ENCODE data around the gene ITPR3.

The ITPR3 gene

DNA sequence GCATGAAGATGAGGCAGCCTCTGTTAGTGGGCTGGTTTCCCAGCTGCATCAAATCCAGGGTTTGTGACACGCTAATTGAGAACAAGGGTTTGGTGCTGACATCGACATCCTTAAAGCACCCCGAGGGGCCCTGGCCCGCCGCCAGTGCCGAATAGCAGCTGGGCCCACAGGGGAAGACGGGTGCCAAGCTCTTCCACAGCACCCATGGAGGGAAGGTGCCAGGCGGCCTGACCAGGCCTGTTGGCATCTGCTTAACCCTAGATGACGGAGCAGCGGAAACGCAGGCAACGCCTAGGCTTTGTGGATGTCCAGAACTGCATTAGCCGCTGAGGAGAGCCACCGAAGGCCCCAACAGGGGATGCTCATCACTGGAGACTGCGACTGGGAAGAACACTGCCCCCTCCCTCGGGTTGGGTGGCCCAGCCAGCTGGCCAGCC, 74.3 kb downstream of the ITPR3 start:
- in situ Hi-C loops (cut with MboI; ENCODE audit: low sequenced_read_pairs), result no loop called here

GRCh38 chr6:33696076-33696475, 75.0 kb downstream of the ITPR3 start:
- in situ Hi-C loops (cut with MboI; ENCODE audit: low sequenced_read_pairs), result no loop called here

DNA sequence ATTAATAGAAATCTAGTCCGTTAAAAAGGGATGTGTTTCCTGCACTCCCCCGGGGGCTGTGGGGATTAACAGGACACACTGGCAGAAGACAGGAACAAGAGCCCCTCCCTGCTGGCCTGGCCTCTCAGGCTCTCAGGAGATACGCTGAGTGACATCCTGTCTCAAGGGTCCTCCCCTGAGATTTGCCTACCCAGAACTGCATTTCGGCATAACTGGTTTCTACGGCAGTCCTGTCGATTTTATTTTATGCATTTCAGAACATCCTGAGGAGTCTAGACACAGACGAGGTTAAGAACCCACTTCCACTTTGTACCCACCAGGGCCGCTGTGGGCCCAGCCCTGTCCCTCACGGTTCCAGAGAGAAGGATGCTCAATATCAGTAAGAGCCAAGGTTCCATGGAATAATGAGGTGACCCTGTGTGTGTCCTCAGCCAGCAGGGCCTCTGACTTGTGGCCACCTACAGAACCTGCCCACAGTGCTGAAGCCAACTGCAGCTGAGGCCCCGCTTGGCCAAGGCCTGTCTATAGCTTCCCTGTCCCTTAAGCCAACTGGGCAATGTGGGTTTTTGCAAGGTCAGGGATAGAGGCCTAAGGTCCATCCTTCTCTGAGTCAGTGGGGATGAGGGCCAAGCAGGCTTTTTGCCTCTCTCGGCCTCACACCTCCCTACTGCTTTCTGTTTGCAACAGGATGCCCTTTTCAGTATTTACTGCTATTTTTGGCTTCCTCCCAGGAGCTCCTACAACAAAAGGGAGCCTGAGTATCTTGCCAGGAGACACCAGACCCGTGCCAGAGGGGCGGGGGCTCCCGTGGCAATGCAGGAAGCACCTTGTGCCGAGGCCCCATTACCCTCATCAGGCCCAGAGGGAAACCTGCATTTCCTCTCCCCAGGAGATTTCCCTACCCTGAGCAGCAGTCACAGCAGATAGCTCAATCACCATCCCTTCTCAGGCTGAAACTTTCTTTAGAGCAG, 75.7 kb downstream of the ITPR3 start:
- in situ Hi-C loops (cut with MboI; ENCODE audit: low sequenced_read_pairs), result no loop called here

GRCh38 chr6:33697845-33698244, 76.7 kb downstream of the ITPR3 start:
- in situ Hi-C loops (cut with MboI; ENCODE audit: low sequenced_read_pairs), result no loop called here

- in situ Hi-C loops (cut with MboI; ENCODE audit: low sequenced_read_pairs), result no loop called here
Measured at GRCh38 chr6:33698494-33698893, 77.4 kb downstream of the ITPR3 start.

DNA sequence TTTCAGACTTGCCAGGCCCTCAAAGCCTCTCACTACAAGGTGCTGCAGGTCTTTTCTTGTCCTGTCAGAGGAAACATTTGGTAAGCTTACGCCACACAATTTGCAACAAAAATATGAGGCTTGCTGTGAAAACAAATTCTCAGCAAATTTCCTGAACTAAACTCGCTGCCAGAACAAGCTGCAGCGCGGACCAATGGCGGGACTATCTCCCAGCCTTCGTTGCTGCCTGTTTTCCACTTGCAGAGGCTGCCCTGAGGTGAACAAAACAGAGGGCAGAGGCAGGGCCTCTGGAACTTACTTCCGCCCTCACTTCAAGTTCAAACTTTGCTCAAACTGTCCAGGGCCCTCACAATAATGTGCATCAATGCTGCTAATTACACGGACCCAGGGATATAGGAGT, 78.0 kb downstream of the ITPR3 start:
- in situ Hi-C loops (cut with MboI; ENCODE audit: low sequenced_read_pairs), result no loop called here

- in situ Hi-C loops (cut with MboI; ENCODE audit: low sequenced_read_pairs), result loop anchor here (10.0 kb wide), 1 partner anchor 115 kb away; the partner anchor contains the start of gene BAK1
Measured at GRCh38 chr6:33699739-33700138, 78.6 kb downstream of the ITPR3 start.

- in situ Hi-C loops (cut with MboI; ENCODE audit: low sequenced_read_pairs), result loop anchor here (10.0 kb wide), 1 partner anchor 116 kb away; the partner anchor contains the start of gene BAK1
Measured at GRCh38 chr6:33700391-33701050, 79.4 kb downstream of the ITPR3 start.

DNA sequence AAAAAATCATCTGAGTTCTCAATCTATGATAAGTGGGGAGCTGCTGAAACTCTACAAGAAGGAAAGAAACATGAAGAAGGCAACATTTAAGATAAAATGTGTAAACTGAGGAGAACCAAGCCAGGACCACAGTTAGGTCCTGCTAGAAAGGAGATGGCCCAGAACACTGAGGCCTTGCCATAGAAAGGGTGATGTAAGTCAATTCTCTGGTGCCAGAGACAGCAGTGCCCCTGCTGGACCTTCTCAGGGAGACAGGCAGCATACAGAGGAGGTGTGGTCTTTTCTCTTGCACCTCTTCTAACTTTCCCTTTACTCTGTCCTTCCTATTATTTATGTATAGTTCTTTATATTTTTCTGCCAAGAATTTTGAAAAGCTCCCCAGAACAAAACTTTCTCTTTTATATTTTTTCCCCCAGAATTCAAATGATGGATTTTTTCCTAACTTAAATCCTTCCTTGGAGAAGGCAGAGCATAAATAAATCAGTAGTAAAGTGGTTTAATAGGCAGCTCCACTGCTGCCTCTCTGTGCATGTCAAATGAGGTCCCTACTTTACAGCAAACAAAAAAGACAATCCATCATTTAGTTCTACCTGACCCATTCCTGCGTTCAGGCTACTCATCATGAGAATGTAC, 81.3 kb downstream of the ITPR3 start:
- in situ Hi-C loops (cut with MboI; ENCODE audit: low sequenced_read_pairs), result loop anchor here (10.0 kb wide), 1 partner anchor 118 kb away; the partner anchor contains the start of gene BAK1

DNA sequence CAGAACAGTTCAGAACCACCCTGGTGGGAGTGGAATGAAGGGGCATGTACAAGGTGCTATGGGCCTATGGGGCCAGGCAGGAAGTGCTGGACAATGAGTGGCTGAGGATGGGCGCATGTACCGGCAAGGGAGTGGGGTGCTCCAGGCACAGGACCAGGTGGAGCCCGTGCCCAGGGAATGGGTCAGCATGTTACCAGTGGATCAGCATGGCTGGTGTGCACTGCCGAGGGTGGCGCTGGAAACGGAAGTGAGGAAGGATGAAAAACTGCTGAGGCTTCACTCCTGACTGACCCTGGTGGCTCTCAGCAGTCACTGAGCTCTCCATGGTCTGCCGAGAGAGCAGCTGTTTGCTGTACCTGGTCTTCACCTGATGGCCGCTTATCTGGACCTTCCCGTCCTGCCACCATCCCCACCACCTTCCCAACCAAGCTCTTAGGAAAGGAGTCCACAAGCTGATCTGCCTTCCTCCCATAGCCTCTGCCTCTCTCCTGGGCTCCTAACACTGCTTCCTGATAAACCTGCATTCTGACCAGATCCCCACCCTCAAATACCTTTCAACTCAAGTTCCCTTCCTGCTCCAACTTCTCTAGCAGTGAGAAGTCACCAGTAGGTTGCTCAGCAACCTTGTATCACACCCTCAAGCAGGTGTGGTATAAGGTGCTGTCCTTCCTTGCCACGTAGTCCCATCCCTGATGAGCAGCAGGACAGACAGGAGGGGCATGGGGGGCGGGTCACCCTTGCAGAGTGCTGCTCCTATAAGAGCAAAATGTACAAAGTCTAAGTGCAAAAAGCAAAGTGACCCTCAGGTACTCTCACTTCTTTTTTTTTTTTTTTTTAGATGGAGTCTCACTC, 83.3 kb downstream of the ITPR3 start:
- in situ Hi-C loops (cut with MboI; ENCODE audit: low sequenced_read_pairs), result loop anchor here (10.0 kb wide), 1 partner anchor 120 kb away; the partner anchor contains the start of gene BAK1

GRCh38 chr6:33705268-33705885, 84.3 kb downstream of the ITPR3 start:
- in situ Hi-C loops (cut with MboI; ENCODE audit: low sequenced_read_pairs), result loop anchor here (10.0 kb wide), 1 partner anchor 121 kb away; the partner anchor contains the start of gene BAK1

- in situ Hi-C loops (cut with MboI; ENCODE audit: low sequenced_read_pairs), result loop anchor here (10.0 kb wide), 1 partner anchor 121 kb away; the partner anchor contains the start of gene BAK1
Measured at GRCh38 chr6:33705955-33706725, 85.0 kb downstream of the ITPR3 start.

DNA sequence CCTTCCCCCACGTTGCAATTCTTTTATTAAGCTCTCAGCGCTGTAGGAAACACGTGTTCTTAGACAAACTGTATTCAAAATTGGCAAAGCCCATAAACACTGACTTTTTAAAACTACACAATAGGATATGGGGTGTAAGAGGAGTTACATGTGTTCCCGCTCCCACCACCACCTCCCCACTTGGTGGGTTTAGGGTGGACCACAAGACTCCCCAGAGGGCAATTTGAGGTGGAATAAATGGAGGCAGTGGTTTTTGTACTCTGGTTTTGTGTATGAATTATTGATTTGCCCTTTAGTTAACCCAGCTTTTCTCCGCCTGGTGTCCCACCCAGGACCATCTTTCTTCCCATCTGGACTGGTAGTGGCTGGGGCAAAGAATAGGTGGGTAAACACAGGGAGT, 86.6 kb downstream of the ITPR3 start:
- in situ Hi-C loops (cut with MboI; ENCODE audit: low sequenced_read_pairs), result loop anchor here (10.0 kb wide), 1 partner anchor 123 kb away; the partner anchor contains the start of gene BAK1

DNA sequence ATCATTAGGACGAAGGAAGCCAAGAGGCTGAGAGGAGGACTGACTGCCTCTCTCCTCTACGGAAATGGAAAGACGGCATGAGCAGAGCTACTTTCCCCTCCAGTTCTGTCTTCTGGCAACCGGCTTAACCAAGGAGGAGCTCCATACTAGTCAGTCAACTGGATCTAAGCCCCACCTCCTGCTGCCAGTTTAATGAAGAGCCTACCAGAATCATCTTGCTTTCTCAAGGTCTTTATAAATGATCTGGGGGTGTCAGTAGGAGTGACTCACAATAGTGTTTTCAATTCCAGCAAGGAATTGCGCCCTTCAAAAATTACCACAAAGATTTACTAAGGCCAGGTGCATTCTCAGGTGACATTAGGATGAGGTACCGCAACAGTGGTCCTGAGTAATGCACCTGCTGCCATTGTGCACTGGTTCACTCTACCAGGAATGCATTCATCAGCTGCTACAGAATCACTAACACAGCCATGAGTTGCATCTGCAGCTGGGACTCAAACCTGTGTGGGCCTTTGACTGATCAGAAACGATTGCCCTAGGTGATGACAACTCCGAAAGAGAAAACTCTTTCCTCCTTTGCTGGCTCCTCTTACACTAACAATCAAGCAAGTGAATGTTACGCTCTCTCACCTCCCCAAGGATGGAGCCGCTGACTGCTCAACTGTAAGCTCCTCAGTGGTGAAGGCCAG, 87.5 kb downstream of the ITPR3 start:
- in situ Hi-C loops (cut with MboI; ENCODE audit: low sequenced_read_pairs), result loop anchor here (10.0 kb wide), 1 partner anchor 124 kb away; the partner anchor contains the start of gene BAK1

- in situ Hi-C loops (cut with MboI; ENCODE audit: low sequenced_read_pairs), result loop anchor here (10.0 kb wide), 1 partner anchor 125 kb away; the partner anchor contains the start of gene BAK1
Measured at GRCh38 chr6:33709605-33710295, 88.6 kb downstream of the ITPR3 start.

GRCh38 chr6:33710296-33711121, 89.4 kb downstream of the ITPR3 start:
- in situ Hi-C loops (cut with MboI; ENCODE audit: low sequenced_read_pairs), result no loop called here
